OCI-LY7 (cell line): ENCODE data around the gene PAK4. TPM values are rescaled to one million over a fixed set of nuclear protein-coding genes. Genes with fewer than 3 reads are reported as not detected.

Source experiments
- BruUV-seq: library from RNA; stranded (reverse); fragments of 400-500 nt; replicated peaks from 2 replicates; lab custom pipeline; 2021; lab: Mats Ljungman, UMichigan
- CTCF ChIA-PET: fragments of 300-600 bp; sonication (Branson Sonifier 250); formaldehyde crosslinking; loops from one replicate; lab custom pipeline; 2022; ENCODE audit warnings: antibody characterized with exemption; ENCODE audit not compliant: unreplicated experiment; lab: Charles Lee
- POLR2A ChIA-PET: fragments of 300-600 bp; sonication (Branson Sonifier 250); formaldehyde crosslinking; loops from one replicate; lab custom pipeline; 2022; ENCODE audit warnings: antibody characterized with exemption; lab: Charles Lee
- DNase-seq: peaks from one replicate; pipeline ENCODE4 v3.0.0-alpha.2; 2015; ENCODE audit warnings: low spot score
- H2AFZ ChIP-seq: fragments of 200-600 bp; sonication (generic), shearing (Covaris generic); 2 replicates; pipeline ENCODE4 v1.6.1; 2014; ENCODE audit warnings: mild to moderate bottlenecking, antibody characterized with exemption, low read length, moderate library complexity
- H3K27ac ChIP-seq: fragments of 200-600 bp; sonication (generic); 2 replicates; pipeline ENCODE4 v1.5.1; 2014; ENCODE audit warnings: mixed run types, low read depth, mild to moderate bottlenecking, moderate library complexity, low read length, inconsistent platforms; ENCODE audit not compliant: poor library complexity, severe bottlenecking
- H3K36me3 ChIP-seq: fragments of 200-600 bp; sonication (generic); 2 replicates; pipeline ENCODE4 v1.6.1; 2014; ENCODE audit warnings: mild to moderate bottlenecking, antibody characterized with exemption, low read length, moderate library complexity, mixed read lengths; ENCODE audit not compliant: insufficient read depth
- H3K4me1 ChIP-seq: fragments of 200-600 bp; sonication (generic); 2 replicates; pipeline ENCODE4 v1.5.1; 2014; ENCODE audit warnings: mild to moderate bottlenecking, low read length; ENCODE audit not compliant: insufficient read depth, poor library complexity, severe bottlenecking
- H3K4me2 ChIP-seq: fragments of 200-600 bp; sonication (generic); 2 replicates; pipeline ENCODE4 v1.6.1; 2014; ENCODE audit warnings: mild to moderate bottlenecking, low read length
- H3K4me3 ChIP-seq: fragments of 200-600 bp; sonication (generic); 2 replicates; pipeline ENCODE4 v1.5.1; 2014; ENCODE audit warnings: mild to moderate bottlenecking, low read depth, low read length; ENCODE audit not compliant: poor library complexity, severe bottlenecking
- H3K79me2 ChIP-seq: fragments of 200-600 bp; sonication (generic); 2 replicates; pipeline ENCODE4 v1.6.1; 2016; ENCODE audit warnings: low read depth, mild to moderate bottlenecking, low read length, moderate library complexity, mixed read lengths; ENCODE audit not compliant: insufficient read depth
- H3K9me2 ChIP-seq: fragments of 200-600 bp; sonication (generic); 2 replicates; pipeline ENCODE4 v1.6.1; 2016; ENCODE audit warnings: mild to moderate bottlenecking, low read length, mixed read lengths; ENCODE audit not compliant: insufficient read depth
- H3K9me3 ChIP-seq: fragments of 200-600 bp; sonication (generic); 2 replicates; pipeline ENCODE4 v1.6.1; 2014; ENCODE audit warnings: mild to moderate bottlenecking, mixed run types, low read length, mixed read lengths
- H4K20me1 ChIP-seq: fragments of 200-600 bp; sonication (generic); 2 replicates; pipeline ENCODE4 v1.6.1; 2014; ENCODE audit warnings: mild to moderate bottlenecking, antibody characterized with exemption, low read length, moderate library complexity, mixed read lengths; ENCODE audit not compliant: insufficient read depth
- EZH2phosphoT487 ChIP-seq: fragments of 200-600 bp; sonication (generic); IDR thresholded peaks from 2 replicates; pipeline ENCODE4 v1.6.1; 2018; ENCODE audit warnings: low read depth, borderline replicate concordance, mild to moderate bottlenecking, mixed run types, antibody characterized with exemption, low read length, moderate library complexity, mixed read lengths
- intact Hi-C: fragments of 100-400 bp; cut with micrococcal nuclease; formaldehyde crosslinking; loops from one replicate; pipeline ENCODE4 v1.10.0; 2022; ENCODE audit not compliant: unreplicated experiment
- total RNA-seq, 2 experiments: library from RNA; depleted of rRNA in 1 of 2; stranded (reverse); fragments of >200 nt in 1 of 2; shearing (Covaris generic) in 1 of 2; gene quantifications; 2 replicates each; pipeline ENCODE4 v1.2.3, GENCODE V29; 2014 to 2022
- TF ChIP-seq, protein P1 (sequence below): fragments of 200-600 bp; sonication (generic); conservative IDR thresholded peaks from 2 replicates; pipeline ENCODE4 v1.5.1; 2014; ENCODE audit warnings: mild to moderate bottlenecking, antibody characterized with exemption, low read length, moderate library complexity, mixed read lengths

The PAK4 gene
- total RNA-seq, 2 experiments from 2014 or later, result 7.8 to 26.7 TPM

DNA sequence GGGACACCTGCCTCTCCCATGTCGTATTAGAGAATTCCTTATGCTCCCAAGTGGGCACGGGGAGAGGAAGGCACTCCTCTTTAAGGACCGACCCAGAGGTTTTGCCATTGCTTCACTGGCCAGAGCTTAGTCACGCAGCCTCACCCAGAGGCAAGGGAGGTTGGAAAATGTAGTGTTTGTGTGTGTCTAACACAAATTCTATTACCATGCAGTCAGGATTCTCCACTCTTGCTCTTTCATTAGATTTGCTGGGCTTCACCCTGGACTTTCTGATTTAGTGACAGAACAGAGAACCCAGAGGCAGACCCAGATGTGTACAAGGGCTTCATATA is 56.6 kb downstream of the PAK4 start:
- Histone ChIP-seq H3K27ac (no peak overlapping the region), H4K20me1 (no peaks in the 10 kb centered on the region), H3K9me2 (no peaks in the 10 kb centered on the region), H3K4me3 (no peak overlapping the region), H3K4me1 (no peaks in the 10 kb centered on the region), H3K36me3 (0 out of 2 replicates have a peak, but pooled peaks cover 4% of the 10 kb centered on the region), H3K4me2 (no peak overlapping the region), H3K9me3 (no peaks in the 10 kb centered on the region), H2AFZ (no peak overlapping the region), H3K79me2 (no peaks in the 10 kb centered on the region)
- DNase-seq, result no peak
- ChIA-PET POLR2A (no interaction called here), CTCF (no interaction called here)
- BruUV-seq, result no TSS peak
- intact Hi-C loops, result no loop called here
- TF ChIP-seq, protein P1, sequence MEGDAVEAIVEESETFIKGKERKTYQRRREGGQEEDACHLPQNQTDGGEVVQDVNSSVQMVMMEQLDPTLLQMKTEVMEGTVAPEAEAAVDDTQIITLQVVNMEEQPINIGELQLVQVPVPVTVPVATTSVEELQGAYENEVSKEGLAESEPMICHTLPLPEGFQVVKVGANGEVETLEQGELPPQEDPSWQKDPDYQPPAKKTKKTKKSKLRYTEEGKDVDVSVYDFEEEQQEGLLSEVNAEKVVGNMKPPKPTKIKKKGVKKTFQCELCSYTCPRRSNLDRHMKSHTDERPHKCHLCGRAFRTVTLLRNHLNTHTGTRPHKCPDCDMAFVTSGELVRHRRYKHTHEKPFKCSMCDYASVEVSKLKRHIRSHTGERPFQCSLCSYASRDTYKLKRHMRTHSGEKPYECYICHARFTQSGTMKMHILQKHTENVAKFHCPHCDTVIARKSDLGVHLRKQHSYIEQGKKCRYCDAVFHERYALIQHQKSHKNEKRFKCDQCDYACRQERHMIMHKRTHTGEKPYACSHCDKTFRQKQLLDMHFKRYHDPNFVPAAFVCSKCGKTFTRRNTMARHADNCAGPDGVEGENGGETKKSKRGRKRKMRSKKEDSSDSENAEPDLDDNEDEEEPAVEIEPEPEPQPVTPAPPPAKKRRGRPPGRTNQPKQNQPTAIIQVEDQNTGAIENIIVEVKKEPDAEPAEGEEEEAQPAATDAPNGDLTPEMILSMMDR, result no peak
- no peak for TF ChIP-seq EZH2phosphoT487

DNA sequence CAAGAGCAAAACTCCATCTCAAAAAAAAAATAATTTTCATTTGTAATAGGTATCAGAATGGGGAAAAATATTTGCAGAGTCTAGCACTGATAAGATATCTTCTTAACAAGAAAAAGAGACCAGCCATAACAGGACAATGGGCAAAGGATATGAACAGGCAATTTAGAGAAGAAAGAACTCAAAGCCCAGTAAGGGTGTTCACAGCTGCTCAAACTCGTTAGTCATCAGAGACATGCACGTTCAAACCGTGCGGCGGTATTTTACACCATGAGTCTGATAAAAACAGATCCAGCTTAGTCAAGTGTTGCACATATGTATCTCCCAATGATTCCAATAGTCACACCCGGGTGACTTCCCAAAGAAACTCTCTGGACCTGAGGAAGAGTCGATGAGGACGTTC is 57.5 kb downstream of the PAK4 start:
- ChIA-PET CTCF (no interaction called here), POLR2A (no interaction called here)
- intact Hi-C loops, result no loop called here
- no peak overlapping the region for H3K27ac ChIP-seq
- no TSS peak for BruUV-seq
- TF ChIP-seq, protein P1, result no peak
- TF ChIP-seq EZH2phosphoT487, result no peak
- no peaks in the 10 kb centered on the region for H3K9me3 ChIP-seq
- H3K79me2 ChIP-seq, result no peaks in the 10 kb centered on the region
- no peak overlapping the region for H3K4me3 ChIP-seq
- DNase-seq, result no peak
- no peaks in the 10 kb centered on the region for H3K9me2 ChIP-seq
- H3K4me2 ChIP-seq, result no peak overlapping the region
- no peaks in the 10 kb centered on the region for H4K20me1 ChIP-seq
- H2AFZ ChIP-seq, result no peak overlapping the region
- H3K36me3 ChIP-seq, result no peaks in the 10 kb centered on the region
- H3K4me1 ChIP-seq, result no peaks in the 10 kb centered on the region

DNA sequence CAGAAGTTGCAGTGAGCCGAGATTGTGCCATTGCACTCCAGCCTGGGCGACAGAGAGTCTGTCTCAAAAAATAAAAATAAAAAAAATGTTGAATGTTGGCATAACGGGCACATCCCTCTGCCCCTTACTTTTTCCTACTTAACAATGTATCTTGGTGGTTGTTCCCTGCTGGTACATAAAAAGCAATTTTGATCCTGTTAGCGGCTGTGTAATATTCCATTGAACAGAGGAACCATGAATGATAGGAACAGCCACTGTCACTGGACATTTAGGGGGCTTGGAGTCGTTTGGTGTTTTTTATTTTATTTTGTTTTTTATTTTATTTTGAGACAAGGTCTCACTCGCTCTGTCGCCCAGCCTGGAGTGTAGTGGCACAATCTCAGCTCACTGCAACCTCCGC is 60.8 kb downstream of the PAK4 start:
- no peak for DNase-seq
- H4K20me1 ChIP-seq, result no peaks in the 10 kb centered on the region
- POLR2A ChIA-PET, result interaction anchor here (0.6 kb wide), 1 partner anchor 60 kb away, joined by 4 read pairs; no protein-coding TSS in a partner anchor
- intact Hi-C loops, result no loop called here
- no peaks in the 10 kb centered on the region for H3K79me2 ChIP-seq
- no peak for TF ChIP-seq EZH2phosphoT487
- TF ChIP-seq, protein P1, result no peak
- H3K27ac ChIP-seq, result no peak overlapping the region
- no TSS peak for BruUV-seq
- H3K4me1 ChIP-seq, result no peaks in the 10 kb centered on the region
- H3K36me3 ChIP-seq, result no peaks in the 10 kb centered on the region
- CTCF ChIA-PET, result no interaction called here
- no peaks in the 10 kb centered on the region for H3K9me2 ChIP-seq
- H3K4me2 ChIP-seq, result no peak overlapping the region
- no peak overlapping the region for H2AFZ ChIP-seq
- no peak overlapping the region for H3K4me3 ChIP-seq
- no peaks in the 10 kb centered on the region for H3K9me3 ChIP-seq
